DND-41 (cell line): ENCODE results near the gene USP5.
"Not testable (repeated sequence)": the region's sequence is repeated elsewhere in the genome, so short reads cannot be mapped to it uniquely, and the experiment has no call there.

Experiments used
- ATAC-seq: fragments of 200-7000 bp; cut with Tn5 transposase; 3 replicates; pipeline ENCODE4 v1.9.1; 2021; ENCODE audit warnings: low read depth; ENCODE audit not compliant: insufficient read depth
- DNase-seq: peaks from one replicate; pipeline ENCODE4 v3.0.0-alpha.2; 2020
- H2AFZ ChIP-seq: 2 replicates; pipeline ENCODE4 v1.6.0; 2012; ENCODE audit warnings: low read depth, low read length
- H3K27ac ChIP-seq: 2 replicates; pipeline ENCODE4 v1.5.1; 2012; ENCODE audit warnings: low read length, inconsistent platforms
- H3K27me3 ChIP-seq: fragments of 200-600 bp; sonication (generic); 2 replicates; pipeline ENCODE4 v1.6.0; 2012; ENCODE audit warnings: low read length, mild to moderate bottlenecking, inconsistent platforms; ENCODE audit not compliant: insufficient read depth, poor library complexity
- H3K36me3 ChIP-seq: 2 replicates; pipeline ENCODE4 v1.5.1; 2012; ENCODE audit warnings: low read length, inconsistent platforms; ENCODE audit not compliant: insufficient read depth
- H3K4me1 ChIP-seq: 2 replicates; pipeline ENCODE4 v1.5.1; 2012; ENCODE audit warnings: mild to moderate bottlenecking, low read length; ENCODE audit not compliant: insufficient read depth
- H3K4me2 ChIP-seq: 2 replicates; pipeline ENCODE4 v1.6.0; 2012; ENCODE audit warnings: mild to moderate bottlenecking, moderate library complexity, low read length, inconsistent platforms; ENCODE audit not compliant: insufficient read depth
- H3K4me3 ChIP-seq, 2 experiments: fragments of 200-600 bp in 1 of 2; shearing (Covaris generic) in 1 of 2; 2 replicates each; pipeline ENCODE4 v1.5.1; 2012 to 2016; ENCODE audit warnings: inconsistent platforms in 2 of 2, low read length in 2 of 2, mild to moderate bottlenecking in 2 of 2, low read depth in 1 of 2, moderate library complexity in 1 of 2
- H3K79me2 ChIP-seq: 2 replicates; pipeline ENCODE4 v1.6.0; 2012; ENCODE audit warnings: low read length, inconsistent platforms; ENCODE audit not compliant: insufficient read depth
- H3K9ac ChIP-seq: 2 replicates; pipeline ENCODE4 v1.6.0; 2012; ENCODE audit warnings: low read depth, mild to moderate bottlenecking, inconsistent platforms, low read length, moderate library complexity
- H3K9me3 ChIP-seq: 2 replicates; pipeline ENCODE4 v1.5.1; 2012; ENCODE audit warnings: low read length, moderate library complexity, mild to moderate bottlenecking, inconsistent platforms; ENCODE audit not compliant: insufficient read depth, severe bottlenecking
- H4K20me1 ChIP-seq: 2 replicates; pipeline ENCODE4 v1.6.0; 2012; ENCODE audit warnings: low read length; ENCODE audit not compliant: insufficient read depth
- CTCF ChIP-seq: IDR thresholded peaks from 2 replicates; pipeline ENCODE4 v1.5.1; 2012; ENCODE audit warnings: borderline replicate concordance, low read length, moderate library complexity, mild to moderate bottlenecking; ENCODE audit not compliant: poor library complexity, severe bottlenecking; ENCODE audit errors: extremely low read depth
- EZH2 ChIP-seq: IDR thresholded peaks from 3 replicates; pipeline ENCODE4 v1.6.1; 2012; ENCODE audit warnings: borderline replicate concordance, low read depth, mild to moderate bottlenecking, moderate library complexity, low read length, inconsistent platforms; ENCODE audit not compliant: severe bottlenecking

USP5 gene

GRCh38 chr12:6861391-6861790 is 9.4 kb downstream of the USP5 start:
- Histone ChIP-seq H3K4me1 (peaks cover 1% of the 10 kb centered on the region; the same call in 1 of the 2 replicates), H3K4me2 (no peak overlapping the region), H3K9me3 (no peaks in the 10 kb centered on the region), H3K4me3 (no peak overlapping the region), H3K27ac (no peak overlapping the region), H3K27me3 (no peaks in the 10 kb centered on the region), H3K79me2 (no peaks in the 10 kb centered on the region), H3K36me3 (peaks cover 95% of the 10 kb centered on the region), H2AFZ (no peak overlapping the region), H4K20me1 (peaks cover 2% of the 10 kb centered on the region; the same call in 1 of the 2 replicates), H3K9ac (no peak overlapping the region)
- DNase-seq: no peak
- TF ChIP-seq EZH2 (no peak), CTCF (no peak)
- no peak for ATAC-seq

- H2AFZ ChIP-seq: no peak overlapping the region
- no peak overlapping the region for H3K9ac ChIP-seq
- H3K4me1 ChIP-seq: peaks cover 9% of the 10 kb centered on the region
- DNase-seq (no peak), ATAC-seq (no peak)
- no peaks in the 10 kb centered on the region for H3K27me3 ChIP-seq
- H3K4me2 ChIP-seq: no peak overlapping the region
- peaks cover 7% of the 10 kb centered on the region for H3K79me2 ChIP-seq
- H3K4me3 ChIP-seq: no peak overlapping the region
- H3K27ac ChIP-seq: no peak overlapping the region
- no peak for TF ChIP-seq EZH2
- no peak for TF ChIP-seq CTCF
- no peaks in the 10 kb centered on the region for H3K9me3 ChIP-seq
- H4K20me1 ChIP-seq: peaks cover 5% of the 10 kb centered on the region; the same call in 1 of the 2 replicates
- peaks cover 83% of the 10 kb centered on the region for H3K36me3 ChIP-seq
Observed at GRCh38 chr12:6863033-6863432, 11.1 kb downstream of the USP5 start.

GRCh38 chr12:6863586-6864321 is 11.8 kb downstream of the USP5 start:
- Histone ChIP-seq H3K36me3 (peaks cover 83% of the 10 kb centered on the region), H3K27me3 (no peaks in the 10 kb centered on the region), H3K4me3 (no peak overlapping the region), H4K20me1 (peaks cover 12% of the 10 kb centered on the region), H2AFZ (no peak overlapping the region), H3K27ac (no peak overlapping the region), H3K9ac (no peak overlapping the region), H3K4me2 (no peak overlapping the region), H3K9me3 (no peaks in the 10 kb centered on the region), H3K4me1 (peaks cover 17% of the 10 kb centered on the region), H3K79me2 (peaks cover 15% of the 10 kb centered on the region)
- TF ChIP-seq EZH2: no peak
- no peak for TF ChIP-seq CTCF
- no peak for DNase-seq
- ATAC-seq: no peak

- ATAC-seq, H3K27me3 ChIP-seq, H3K4me3 ChIP-seq, H3K4me2 ChIP-seq, H3K9me3 ChIP-seq, DNase-seq, H2AFZ ChIP-seq, H3K9ac ChIP-seq, H3K27ac ChIP-seq: not testable (repeated sequence)
- Histone ChIP-seq H4K20me1 (peaks cover 28% of the 10 kb centered on the region), H3K36me3 (peaks cover 85% of the 10 kb centered on the region), H3K4me1 (peaks cover 32% of the 10 kb centered on the region), H3K79me2 (peaks cover 30% of the 10 kb centered on the region)
Observed at GRCh38 chr12:6865307-6865706, 13.4 kb downstream of the USP5 start.
